ENCODE measurements around the gene C1QL2. TPM values are rescaled to one million over a fixed set of nuclear protein-coding genes. Genes with fewer than 3 reads are reported as not detected.

Gene C1QL2
- polyA plus RNA-seq, 1 donor from 2014 or later: not detected

DNA sequence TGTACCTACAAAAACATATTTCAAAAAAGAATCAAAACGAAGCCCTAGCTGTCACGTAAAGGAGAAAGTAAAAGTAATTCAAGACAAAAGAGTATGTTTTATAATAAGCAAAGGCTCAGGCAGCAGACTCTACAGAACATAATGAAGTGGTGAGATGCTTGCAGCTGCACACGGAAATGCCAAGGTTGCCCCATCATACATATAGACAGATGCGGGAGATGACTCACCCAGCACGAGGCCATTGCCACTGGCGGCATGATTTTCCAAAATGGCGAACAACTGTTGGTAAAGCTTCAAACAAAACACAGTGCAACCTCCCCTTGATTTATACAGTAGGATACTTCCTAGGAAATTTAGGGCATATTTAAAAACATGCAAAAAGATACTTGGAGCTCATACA is 26.0 kb upstream of the C1QL2 start:
- Histone ChIP-seq H3K79me2 (replicated peaks; ENCODE audit: insufficient read depth, low read length) (no peaks in the 10 kb centered on the region), H3F3A (ENCODE audit: insufficient read depth, low read length, poor library complexity, severe bottlenecking) (no peaks in the 10 kb centered on the region), H3K9ac (ENCODE audit: low read length) (no peak overlapping the region), H3K9me3 (ENCODE audit: low read length) (no peaks in the 10 kb centered on the region), H4K20me1 (ENCODE audit: insufficient read depth) (no peaks in the 10 kb centered on the region), H3K9me2 (ENCODE audit: insufficient read depth, low read length) (no peaks in the 10 kb centered on the region), H2AFZ (ENCODE audit: low read depth, low read length) (no peak overlapping the region), H3K36me3 (ENCODE audit: insufficient read depth, low read length) (no peaks in the 10 kb centered on the region), H3K4me2 (ENCODE audit: low read length) (no peak overlapping the region), H3K27ac (ENCODE audit: low read length) (no peak overlapping the region), H3K4me3 (ENCODE audit: low read length) (no peak overlapping the region), H3K27me3 (ENCODE audit: insufficient read depth, low read depth, low read length) (no peaks in the 10 kb centered on the region)
- TF ChIP-seq POLR2AphosphoS5 (IDR thresholded peaks at IDR 0.05): no peak
- TF ChIP-seq, protein P1, sequence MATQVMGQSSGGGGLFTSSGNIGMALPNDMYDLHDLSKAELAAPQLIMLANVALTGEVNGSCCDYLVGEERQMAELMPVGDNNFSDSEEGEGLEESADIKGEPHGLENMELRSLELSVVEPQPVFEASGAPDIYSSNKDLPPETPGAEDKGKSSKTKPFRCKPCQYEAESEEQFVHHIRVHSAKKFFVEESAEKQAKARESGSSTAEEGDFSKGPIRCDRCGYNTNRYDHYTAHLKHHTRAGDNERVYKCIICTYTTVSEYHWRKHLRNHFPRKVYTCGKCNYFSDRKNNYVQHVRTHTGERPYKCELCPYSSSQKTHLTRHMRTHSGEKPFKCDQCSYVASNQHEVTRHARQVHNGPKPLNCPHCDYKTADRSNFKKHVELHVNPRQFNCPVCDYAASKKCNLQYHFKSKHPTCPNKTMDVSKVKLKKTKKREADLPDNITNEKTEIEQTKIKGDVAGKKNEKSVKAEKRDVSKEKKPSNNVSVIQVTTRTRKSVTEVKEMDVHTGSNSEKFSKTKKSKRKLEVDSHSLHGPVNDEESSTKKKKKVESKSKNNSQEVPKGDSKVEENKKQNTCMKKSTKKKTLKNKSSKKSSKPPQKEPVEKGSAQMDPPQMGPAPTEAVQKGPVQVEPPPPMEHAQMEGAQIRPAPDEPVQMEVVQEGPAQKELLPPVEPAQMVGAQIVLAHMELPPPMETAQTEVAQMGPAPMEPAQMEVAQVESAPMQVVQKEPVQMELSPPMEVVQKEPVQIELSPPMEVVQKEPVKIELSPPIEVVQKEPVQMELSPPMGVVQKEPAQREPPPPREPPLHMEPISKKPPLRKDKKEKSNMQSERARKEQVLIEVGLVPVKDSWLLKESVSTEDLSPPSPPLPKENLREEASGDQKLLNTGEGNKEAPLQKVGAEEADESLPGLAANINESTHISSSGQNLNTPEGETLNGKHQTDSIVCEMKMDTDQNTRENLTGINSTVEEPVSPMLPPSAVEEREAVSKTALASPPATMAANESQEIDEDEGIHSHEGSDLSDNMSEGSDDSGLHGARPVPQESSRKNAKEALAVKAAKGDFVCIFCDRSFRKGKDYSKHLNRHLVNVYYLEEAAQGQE (IDR thresholded peaks at IDR 0.05; ENCODE audit: borderline replicate concordance): no peak
- TF ChIP-seq SMC3 (conservative IDR thresholded peaks at IDR 0.05; ENCODE audit: poor library complexity): no peak
- TF ChIP-seq EZH2 (IDR thresholded peaks at IDR 0.05; ENCODE audit: borderline replicate concordance, insufficient read depth, low read length, poor library complexity, severe bottlenecking): no peak
- no peak for TF ChIP-seq EP300 (conservative IDR thresholded peaks at IDR 0.05; ENCODE audit: poor library complexity, severe bottlenecking)
- TF ChIP-seq, protein P2, sequence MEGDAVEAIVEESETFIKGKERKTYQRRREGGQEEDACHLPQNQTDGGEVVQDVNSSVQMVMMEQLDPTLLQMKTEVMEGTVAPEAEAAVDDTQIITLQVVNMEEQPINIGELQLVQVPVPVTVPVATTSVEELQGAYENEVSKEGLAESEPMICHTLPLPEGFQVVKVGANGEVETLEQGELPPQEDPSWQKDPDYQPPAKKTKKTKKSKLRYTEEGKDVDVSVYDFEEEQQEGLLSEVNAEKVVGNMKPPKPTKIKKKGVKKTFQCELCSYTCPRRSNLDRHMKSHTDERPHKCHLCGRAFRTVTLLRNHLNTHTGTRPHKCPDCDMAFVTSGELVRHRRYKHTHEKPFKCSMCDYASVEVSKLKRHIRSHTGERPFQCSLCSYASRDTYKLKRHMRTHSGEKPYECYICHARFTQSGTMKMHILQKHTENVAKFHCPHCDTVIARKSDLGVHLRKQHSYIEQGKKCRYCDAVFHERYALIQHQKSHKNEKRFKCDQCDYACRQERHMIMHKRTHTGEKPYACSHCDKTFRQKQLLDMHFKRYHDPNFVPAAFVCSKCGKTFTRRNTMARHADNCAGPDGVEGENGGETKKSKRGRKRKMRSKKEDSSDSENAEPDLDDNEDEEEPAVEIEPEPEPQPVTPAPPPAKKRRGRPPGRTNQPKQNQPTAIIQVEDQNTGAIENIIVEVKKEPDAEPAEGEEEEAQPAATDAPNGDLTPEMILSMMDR (IDR thresholded peaks at IDR 0.05; ENCODE audit: poor library complexity, severe bottlenecking): no peak
- TF ChIP-seq TAF1 (IDR thresholded peaks at IDR 0.05; ENCODE audit: low read depth): no peak
- no peak for TF ChIP-seq MXI1 (conservative IDR thresholded peaks at IDR 0.05; ENCODE audit: poor library complexity, severe bottlenecking)
- TF ChIP-seq RAD21 (conservative IDR thresholded peaks at IDR 0.05): no peak

DNA sequence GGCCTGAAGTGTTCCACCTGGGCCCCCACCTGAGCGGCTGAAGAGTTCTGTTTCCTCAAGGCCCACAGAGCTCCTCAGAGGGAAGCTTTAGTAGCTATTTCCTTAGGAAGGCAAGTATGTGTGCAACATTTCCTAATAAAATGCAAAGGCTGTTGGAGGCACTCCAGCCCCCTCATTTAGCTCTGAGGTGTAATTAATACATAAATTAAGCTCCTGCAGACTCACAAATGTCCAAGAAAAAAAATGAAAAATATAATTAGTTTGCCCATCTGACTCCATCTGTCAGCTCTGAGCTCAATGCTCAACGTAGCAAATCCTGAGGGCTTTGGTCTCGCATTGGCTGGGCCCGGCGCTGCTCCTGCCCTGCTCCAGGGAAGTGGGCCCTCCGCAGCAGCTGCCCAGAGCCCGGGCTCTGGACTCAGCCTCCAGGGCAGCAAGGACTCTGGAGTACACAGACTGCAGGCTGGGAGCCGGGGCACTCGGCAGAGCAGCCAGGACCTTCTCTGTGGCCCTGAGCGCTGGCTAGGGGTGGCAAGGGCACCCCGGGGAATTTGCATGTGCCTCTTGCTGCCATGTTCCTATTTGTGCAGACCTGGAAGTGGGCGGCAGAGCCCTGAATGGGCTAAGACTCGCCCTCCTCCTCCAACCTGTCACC is 23.4 kb upstream of the C1QL2 start:
- no peak overlapping the region for H3K4me2 ChIP-seq (ENCODE audit: low read length)
- no peaks in the 10 kb centered on the region for H3K27me3 ChIP-seq (ENCODE audit: insufficient read depth, low read depth, low read length)
- H3F3A ChIP-seq (ENCODE audit: insufficient read depth, low read length, poor library complexity, severe bottlenecking): no peaks in the 10 kb centered on the region
- H2AFZ ChIP-seq (ENCODE audit: low read depth, low read length): no peak overlapping the region
- H4K20me1 ChIP-seq (ENCODE audit: insufficient read depth): no peaks in the 10 kb centered on the region
- H3K79me2 ChIP-seq (replicated peaks; ENCODE audit: insufficient read depth, low read length): no peaks in the 10 kb centered on the region
- H3K9me2 ChIP-seq (ENCODE audit: insufficient read depth, low read length): no peaks in the 10 kb centered on the region
- H3K36me3 ChIP-seq (ENCODE audit: insufficient read depth, low read length): no peaks in the 10 kb centered on the region
- H3K9ac ChIP-seq (ENCODE audit: low read length): no peak overlapping the region
- TF ChIP-seq EP300 (conservative IDR thresholded peaks at IDR 0.05; ENCODE audit: poor library complexity, severe bottlenecking) (no peak), MXI1 (conservative IDR thresholded peaks at IDR 0.05; ENCODE audit: poor library complexity, severe bottlenecking) (no peak), EZH2 (IDR thresholded peaks at IDR 0.05; ENCODE audit: borderline replicate concordance, insufficient read depth, low read length, poor library complexity, severe bottlenecking) (no peak), SMC3 (conservative IDR thresholded peaks at IDR 0.05; ENCODE audit: poor library complexity) (no peak), POLR2AphosphoS5 (IDR thresholded peaks at IDR 0.05) (no peak), RAD21 (conservative IDR thresholded peaks at IDR 0.05) (no peak), TAF1 (IDR thresholded peaks at IDR 0.05; ENCODE audit: low read depth) (no peak)
- TF ChIP-seq, protein P1 (IDR thresholded peaks at IDR 0.05; ENCODE audit: borderline replicate concordance): no peak
- TF ChIP-seq, protein P2 (IDR thresholded peaks at IDR 0.05; ENCODE audit: poor library complexity, severe bottlenecking): no peak
- H3K9me3 ChIP-seq (ENCODE audit: low read length): no peaks in the 10 kb centered on the region
- H3K27ac ChIP-seq (ENCODE audit: low read length): no peak overlapping the region
- H3K4me3 ChIP-seq (ENCODE audit: low read length): no peak overlapping the region
